RWPE1 (cell line): ENCODE measurements around the gene IRF4.

Experiments used
- CTCF ChIA-PET: fragments of 350-600 bp; sonication (Branson Sonifier 250); formaldehyde crosslinking; extraction: SDS; loops from one replicate; lab custom pipeline; 2021; lab: Yijun Ruan, JAX
- POLR2A ChIA-PET: fragments of 400-600 bp; formaldehyde crosslinking; extraction: SDS; loops from one replicate; lab custom pipeline; 2020; ENCODE audit warnings: antibody characterized with exemption; ENCODE audit not compliant: low non-redundant PET; lab: Yijun Ruan, JAX
- DNase-seq: peaks from one replicate; pipeline ENCODE4 v3.0.0; 2012; ENCODE audit warnings: low spot score
- H3K27ac ChIP-seq: fragments of 450-650 bp; 2 replicates; pipeline ENCODE4 v1.5.1; 2017
- CTCF ChIP-seq: fragments of 450-650 bp; conservative IDR thresholded peaks from 2 replicates; pipeline ENCODE4 v1.5.1; 2017; ENCODE audit warnings: low read depth, mild to moderate bottlenecking

IRF4 gene

DNA sequence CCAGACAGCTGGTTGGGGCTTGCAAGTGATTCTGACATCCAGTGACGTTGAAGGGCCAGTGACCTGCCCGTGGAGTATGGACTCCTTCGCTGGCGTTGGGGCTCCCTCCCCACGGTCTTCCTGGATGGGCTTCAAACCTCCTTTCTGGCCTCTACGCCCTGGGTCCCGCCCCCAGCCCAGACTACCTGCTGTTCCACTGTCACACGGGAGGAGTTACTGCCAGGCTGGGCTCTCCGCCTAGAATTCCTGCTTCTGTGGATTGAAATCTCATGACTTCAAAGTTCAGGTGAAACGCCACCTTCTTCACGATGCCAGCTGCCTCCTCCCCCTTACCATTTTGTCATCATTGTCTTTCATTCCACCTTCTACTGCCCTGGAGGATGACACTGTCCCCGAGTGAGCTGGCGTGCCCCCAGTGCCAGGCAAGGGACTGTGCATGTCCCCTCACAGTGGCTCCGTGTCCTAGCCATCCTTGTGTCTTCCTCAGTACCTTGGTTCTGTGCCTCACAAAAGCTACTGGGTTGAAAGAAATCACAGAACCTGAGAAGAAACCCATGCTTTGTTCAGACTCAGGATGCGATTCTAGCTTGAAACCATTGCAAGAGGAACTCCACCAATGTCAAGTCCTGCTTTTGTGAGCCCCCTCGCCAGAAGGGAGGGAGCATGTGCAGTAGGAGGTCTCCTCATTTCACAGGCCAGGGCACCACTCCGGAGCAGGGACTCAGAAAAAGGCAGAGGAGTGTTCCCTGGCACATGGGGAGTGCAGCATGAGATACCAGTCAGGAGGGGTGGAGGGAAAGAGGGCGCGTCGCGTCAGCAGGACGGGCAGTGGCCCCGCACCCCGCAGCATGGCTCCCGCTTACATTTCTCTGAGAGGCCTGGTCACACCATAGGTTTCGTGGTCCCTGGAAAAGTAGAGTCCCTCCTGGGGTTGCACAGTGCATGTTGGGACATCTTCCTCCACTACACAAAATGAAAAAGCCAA is 11.0 kb upstream of the IRF4 start:
- H3K27ac ChIP-seq = no peak overlapping the region
- DNase-seq = no peak
- POLR2A ChIA-PET = no interaction called here
- TF ChIP-seq CTCF = no peak
- CTCF ChIA-PET = no interaction called here

DNA sequence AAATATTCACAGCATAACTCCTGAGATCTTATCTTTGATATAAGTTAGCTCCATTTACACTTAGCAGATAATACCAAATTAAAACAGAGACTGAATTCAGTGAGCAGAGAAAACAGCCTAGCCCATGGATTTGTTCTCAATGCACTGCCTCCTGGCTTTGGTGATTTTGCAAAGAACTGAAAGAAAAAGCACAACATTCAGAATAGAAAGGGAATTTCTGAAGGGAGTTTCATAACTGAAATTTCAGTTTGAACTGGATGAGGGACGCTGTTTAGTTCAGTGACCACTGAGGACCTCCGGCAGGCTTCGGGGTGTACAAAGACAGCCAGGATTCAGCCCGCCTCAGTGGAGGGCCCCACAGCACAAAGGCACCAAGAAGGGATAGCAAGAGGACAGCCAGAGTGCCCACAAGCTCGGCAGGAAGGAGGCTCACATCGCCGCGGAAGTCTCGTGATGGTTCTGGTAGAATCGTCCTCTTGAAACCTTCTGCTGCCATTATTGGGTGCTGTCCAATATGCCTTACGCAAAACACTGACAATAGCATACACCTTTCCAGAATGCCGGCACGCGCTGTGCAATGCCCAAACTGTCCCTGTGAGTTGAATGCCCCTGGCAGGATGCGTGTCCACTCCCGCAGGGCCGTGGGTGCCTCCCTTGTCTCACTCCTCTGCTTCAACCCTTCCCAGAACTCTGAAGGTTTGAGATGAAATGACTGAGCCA is 9.7 kb upstream of the IRF4 start:
- no peak for DNase-seq
- POLR2A ChIA-PET = no interaction called here
- CTCF ChIA-PET = no interaction called here
- TF ChIP-seq CTCF = no peak
- no peak overlapping the region for H3K27ac ChIP-seq

DNA sequence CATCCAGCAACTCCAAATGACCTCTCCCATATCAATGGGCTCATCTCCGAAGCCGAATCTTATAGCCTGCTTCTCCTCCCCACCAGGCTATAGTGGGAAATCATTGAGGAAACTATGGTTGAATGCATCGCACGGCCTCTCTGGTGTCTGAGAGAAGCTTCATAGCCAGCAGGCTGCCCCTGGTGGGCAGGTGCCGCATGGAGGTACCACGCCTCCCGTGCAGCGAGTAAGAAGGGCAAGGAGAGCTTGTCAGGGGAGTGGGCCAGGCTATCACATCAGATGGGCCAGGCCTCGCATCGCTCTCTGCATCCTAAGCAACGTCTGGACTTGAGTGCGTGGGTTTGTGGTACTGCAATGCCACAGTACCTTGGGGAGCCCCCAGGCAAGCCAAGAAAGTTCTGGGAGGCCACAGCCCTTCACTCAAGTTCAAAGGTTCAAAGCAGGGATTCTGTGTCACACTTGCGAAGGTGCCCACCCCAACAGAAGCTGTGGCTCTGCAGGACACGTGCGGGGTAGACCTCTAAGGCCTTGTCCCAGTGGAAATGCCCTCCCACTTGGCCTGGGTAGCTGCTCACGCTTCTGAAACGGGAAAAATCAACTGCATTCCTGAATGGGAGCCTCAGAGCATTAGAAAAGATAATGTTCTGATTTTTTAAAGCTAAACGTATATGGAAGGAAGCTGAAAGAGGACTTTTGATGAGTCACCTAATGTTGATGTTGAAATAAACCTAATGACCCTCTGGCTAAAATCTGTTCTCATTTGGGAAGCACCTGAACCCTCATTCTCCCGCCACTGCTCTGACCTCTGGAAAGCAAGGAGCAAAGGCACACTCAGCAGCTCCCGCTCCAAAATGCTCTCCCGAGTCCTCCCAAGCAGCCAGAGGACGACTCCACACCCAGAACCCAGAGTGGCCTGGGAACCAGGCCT is 8.4 kb upstream of the IRF4 start:
- H3K27ac ChIP-seq = no peak overlapping the region
- ChIA-PET CTCF (interaction anchor here (0.6 kb wide), 1 partner anchor 21 kb away, joined by 6 read pairs; no protein-coding TSS in a partner anchor), POLR2A (no interaction called here)
- DNase-seq = no peak
- no peak for TF ChIP-seq CTCF

- no peak overlapping the region for H3K27ac ChIP-seq
- POLR2A ChIA-PET = no interaction called here
- no peak for TF ChIP-seq CTCF
- CTCF ChIA-PET = interaction anchor here (0.6 kb wide), 1 partner anchor 20 kb away, joined by 6 read pairs; no protein-coding TSS in a partner anchor
- DNase-seq = no peak
Measured at GRCh38 chr6:383856-384255, 7.7 kb upstream of the IRF4 start.

DNA sequence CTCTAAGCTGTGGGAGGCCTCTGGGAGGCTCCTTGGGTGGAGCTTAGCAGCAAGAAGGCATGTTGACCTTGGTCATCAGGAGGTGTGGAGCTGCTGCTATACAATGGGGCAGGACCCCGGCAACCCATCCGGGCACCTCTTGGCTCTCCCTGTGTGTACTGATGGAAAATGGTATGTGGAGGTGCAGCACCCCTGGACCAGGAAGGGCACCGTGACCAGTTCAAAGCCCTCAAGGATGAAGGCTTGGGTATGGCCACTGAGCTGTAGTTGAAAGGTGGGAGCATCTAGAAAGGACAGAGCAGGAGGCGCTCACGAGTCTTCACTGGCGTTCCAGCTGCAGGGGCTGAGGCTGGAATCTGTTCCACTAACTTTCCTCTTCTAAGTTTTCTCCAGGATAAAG is 6.7 kb upstream of the IRF4 start:
- no peak for DNase-seq
- no peak overlapping the region for H3K27ac ChIP-seq
- ChIA-PET POLR2A (no interaction called here), CTCF (no interaction called here)
- TF ChIP-seq CTCF = no peak
